KG1 (cell line): ENCODE data around the gene ZNF423.
"Not testable (repeated sequence)": the region's sequence is repeated elsewhere in the genome, so short reads cannot be mapped to it uniquely, and the experiment has no call there.

Source experiments
- DNase-seq: peaks from one replicate; lab custom pipeline; 2025; lab: John Stamatoyannopoulos, UW

ZNF423 gene

GRCh38 chr16:49855822-49856671 is at the start of gene ZNF423:
Gene ZNF423, minus strand, starts transcription at chr16:49856112. Its CDS starts 338 bp downstream, at chr16:49855774.
- DNase-seq: no peak

GRCh38 chr16:49904348-49905062 is 48.6 kb upstream of the ZNF423 start:
- DNase-seq: no peak

GRCh38 chr16:49902908-49903307 is 47.0 kb upstream of the ZNF423 start:
- no peak for DNase-seq

- DNase-seq: no peak
These were observed 45.8 kb upstream of the ZNF423 start for GRCh38 chr16:49901711-49902110.

- no peak for DNase-seq
These were observed 45.0 kb upstream of the ZNF423 start for GRCh38 chr16:49900875-49901274.

GRCh38 chr16:49899991-49900695 is 44.2 kb upstream of the ZNF423 start:
- DNase-seq: no peak

- no peak for DNase-seq
These were observed 40.6 kb upstream of the ZNF423 start for GRCh38 chr16:49896447-49896964.

- DNase-seq: no peak
These were observed 35.0 kb upstream of the ZNF423 start for GRCh38 chr16:49890876-49891275.

GRCh38 chr16:49889725-49890397 is 33.9 kb upstream of the ZNF423 start:
- DNase-seq: no peak

GRCh38 chr16:49886554-49887094 is 30.7 kb upstream of the ZNF423 start:
- DNase-seq: no peak

- no peak for DNase-seq
These were observed 28.4 kb upstream of the ZNF423 start for GRCh38 chr16:49884033-49885015.

GRCh38 chr16:49883076-49884014 is 27.4 kb upstream of the ZNF423 start:
- DNase-seq: no peak

- DNase-seq: no peak
These were observed 26.0 kb upstream of the ZNF423 start for GRCh38 chr16:49881890-49882289.

GRCh38 chr16:49878540-49878939 is 22.6 kb upstream of the ZNF423 start:
- not testable (repeated sequence) for DNase-seq

GRCh38 chr16:49876716-49877129 is 20.8 kb upstream of the ZNF423 start:
- DNase-seq: no peak

GRCh38 chr16:49875806-49876715 is 20.1 kb upstream of the ZNF423 start:
- no peak for DNase-seq

- no peak for DNase-seq
These were observed 18.8 kb upstream of the ZNF423 start for GRCh38 chr16:49874613-49875237.

GRCh38 chr16:49871824-49872223 is 15.9 kb upstream of the ZNF423 start:
- not testable (repeated sequence) for DNase-seq
